PC-3 (cell line): ENCODE results near the gene ANAPC2. TPM values are rescaled to one million over a fixed set of nuclear protein-coding genes. Genes with fewer than 3 reads are reported as not detected.

Experiments used
- ATAC-seq: fragments of 200-7000 bp; cut with Tn5 transposase; 2 replicates; pipeline ENCODE4 v1.9.1; 2020; ENCODE audit warnings: mild to moderate bottlenecking, moderate library complexity
- BruUV-seq: library from RNA; stranded (reverse); fragments of 400-500 nt; replicated peaks from 2 replicates; lab custom pipeline; 2021; lab: Mats Ljungman, UMichigan
- CTCF ChIA-PET: fragments of 300-600 bp; sonication (Branson Sonifier 250); formaldehyde crosslinking; loops from one replicate; lab custom pipeline; 2022; ENCODE audit warnings: antibody characterized with exemption; lab: Charles Lee
- POLR2A ChIA-PET: fragments of 300-600 bp; sonication (Branson Sonifier 250); formaldehyde crosslinking; loops from one replicate; lab custom pipeline; 2022; ENCODE audit warnings: antibody characterized with exemption; ENCODE audit not compliant: unreplicated experiment; lab: Charles Lee
- DNase-seq: peaks from one replicate; pipeline ENCODE4 v3.0.0-alpha.2; 2015
- H2AFZ ChIP-seq: fragments of 300-600 bp; sonication (generic); 2 replicates; pipeline ENCODE4 v1.6.0; 2016; ENCODE audit warnings: antibody characterized with exemption, low read length
- H3F3A ChIP-seq: fragments of 300-600 bp; sonication (generic); one replicate; pipeline ENCODE4 v1.6.0; 2017; ENCODE audit warnings: antibody characterized with exemption, low read length, control low read depth, mild to moderate bottlenecking; ENCODE audit not compliant: unreplicated experiment
- H3K27ac ChIP-seq: fragments of 300-600 bp; sonication (generic); 2 replicates; pipeline ENCODE4 v1.5.1; 2016; ENCODE audit warnings: mild to moderate bottlenecking, low read length
- H3K27me3 ChIP-seq: fragments of 300-600 bp; sonication (generic); 2 replicates; pipeline ENCODE4 v1.6.1; 2016; ENCODE audit warnings: low read length, mixed read lengths
- H3K36me3 ChIP-seq: fragments of 300-600 bp; sonication (generic); 2 replicates; pipeline ENCODE4 v1.6.1; 2016; ENCODE audit warnings: low read depth, mixed run types, low read length, mixed read lengths
- H3K4me1 ChIP-seq: fragments of 300-600 bp; sonication (generic); 2 replicates; pipeline ENCODE4 v1.5.1; 2016; ENCODE audit warnings: low read length; ENCODE audit not compliant: insufficient read depth
- H3K4me2 ChIP-seq: fragments of 300-600 bp; sonication (generic); 2 replicates; pipeline ENCODE4 v1.6.0; 2016; ENCODE audit warnings: low read length
- H3K4me3 ChIP-seq: fragments of 300-600 bp; sonication (generic); 2 replicates; pipeline ENCODE4 v1.5.1; 2016; ENCODE audit warnings: mild to moderate bottlenecking, low read length, mixed read lengths
- H3K79me2 ChIP-seq: fragments of 300-600 bp; sonication (generic); 2 replicates; pipeline ENCODE4 v1.6.1; 2017; ENCODE audit warnings: low read length, mixed read lengths
- H3K9ac ChIP-seq: fragments of 300-600 bp; sonication (generic); 2 replicates; pipeline ENCODE4 v1.6.0; 2016; ENCODE audit warnings: mild to moderate bottlenecking, low read length
- H3K9me2 ChIP-seq: fragments of 300-600 bp; sonication (generic); replicated peaks from 2 replicates; pipeline ENCODE4 v1.6.1; 2016; ENCODE audit warnings: mixed run types, low read length, mixed read lengths
- H3K9me3 ChIP-seq: fragments of 300-600 bp; sonication (generic); 2 replicates; pipeline ENCODE4 v1.6.1; 2016; ENCODE audit warnings: low read length, mixed read lengths
- H4K20me1 ChIP-seq: fragments of 300-600 bp; sonication (generic); 2 replicates; pipeline ENCODE4 v1.6.1; 2016; ENCODE audit warnings: low read length, mixed read lengths
- EZH2 ChIP-seq: fragments of 300-600 bp; sonication (generic); IDR thresholded peaks from one replicate; pipeline ENCODE4 v1.6.1; 2017; ENCODE audit warnings: antibody characterized with exemption, mild to moderate bottlenecking, low read length; ENCODE audit not compliant: unreplicated experiment
- EZH2phosphoT487 ChIP-seq: fragments of 300-600 bp; sonication (generic); IDR thresholded peaks from 2 replicates; pipeline ENCODE4 v1.6.1; 2018; ENCODE audit warnings: mild to moderate bottlenecking, antibody characterized with exemption, low read length, borderline replicate concordance
- intact Hi-C: fragments of 100-400 bp; cut with micrococcal nuclease; formaldehyde crosslinking; loops from 2 replicates; pipeline ENCODE4 v1.9.0; 2023
- total RNA-seq: library from RNA; depleted of rRNA; stranded (reverse); fragments of >200 nt; gene quantifications from 2 replicates; pipeline ENCODE4 v1.2.3, GENCODE V29; 2014
- TF ChIP-seq, protein P1 (sequence below): fragments of 300-600 bp; sonication (generic); conservative IDR thresholded peaks from 2 replicates; pipeline ENCODE4 v1.5.1; 2017; ENCODE audit warnings: antibody characterized with exemption, low read depth, mild to moderate bottlenecking, low read length

The ANAPC2 gene
- total RNA-seq, 1 experiment from 2014 or later: 21.6 TPM

DNA sequence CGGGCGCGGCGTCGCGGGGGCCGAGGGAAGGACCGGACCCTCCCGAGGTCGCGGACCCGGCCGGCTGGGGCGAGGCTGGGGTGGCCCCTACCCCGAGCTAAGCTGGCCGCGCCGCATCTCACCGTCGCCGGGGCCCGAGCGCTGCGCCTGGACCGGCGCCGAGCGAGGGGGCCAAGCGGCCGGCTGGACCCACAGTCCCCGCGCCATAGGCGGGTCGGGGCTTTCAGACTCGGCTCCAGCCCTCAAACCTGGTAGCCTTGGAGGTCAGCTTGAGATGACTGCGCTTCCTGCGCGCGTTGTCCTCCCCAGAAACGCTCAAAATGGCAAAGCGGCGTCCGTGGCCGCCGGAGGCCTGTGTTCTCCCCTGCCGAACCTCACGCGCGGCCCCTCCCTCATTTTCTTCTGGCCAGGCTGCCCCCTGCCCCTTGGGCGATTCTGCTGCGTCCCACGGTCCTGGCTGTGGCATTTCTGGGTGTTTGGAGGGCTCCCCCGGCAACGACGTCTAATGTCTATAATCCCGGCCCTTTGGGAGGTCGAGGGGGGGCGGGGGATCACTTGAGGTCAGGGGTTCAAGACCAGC lies 58.1 kb downstream of the ANAPC2 start:
- peaks cover 10% of the 10 kb centered on the region; the same call in 1 of the 2 replicates for H3K4me1 ChIP-seq
- H2AFZ ChIP-seq: peak overlapping the region; percentile 84
- ATAC-seq: peak; percentile 30
- peak overlapping the region; percentile 83 for H3K4me3 ChIP-seq
- BruUV-seq: no TSS peak
- no peaks in the 10 kb centered on the region for H3K27me3 ChIP-seq
- no peaks in the 10 kb centered on the region for H3K36me3 ChIP-seq
- ChIA-PET CTCF (interaction anchor here (0.8 to 1.1 kb wide), 4 partner anchors 19 to 156 kb away, joined by 3 to 6 read pairs (median 3); no protein-coding TSS in a partner anchor), POLR2A (interaction anchor here (0.5 kb wide), 1 partner anchor 49 kb away, joined by 3 read pairs; no protein-coding TSS in a partner anchor)
- DNase-seq: no peak
- no peaks in the 10 kb centered on the region for H3K9me2 ChIP-seq
- H3K9me3 ChIP-seq: no peaks in the 10 kb centered on the region
- peaks cover 38% of the 10 kb centered on the region for H3K79me2 ChIP-seq
- peak overlapping the region; percentile 100 for H3K4me2 ChIP-seq
- H3F3A ChIP-seq: no peaks in the 10 kb centered on the region
- intact Hi-C loops: no loop called here
- TF ChIP-seq, protein P1, sequence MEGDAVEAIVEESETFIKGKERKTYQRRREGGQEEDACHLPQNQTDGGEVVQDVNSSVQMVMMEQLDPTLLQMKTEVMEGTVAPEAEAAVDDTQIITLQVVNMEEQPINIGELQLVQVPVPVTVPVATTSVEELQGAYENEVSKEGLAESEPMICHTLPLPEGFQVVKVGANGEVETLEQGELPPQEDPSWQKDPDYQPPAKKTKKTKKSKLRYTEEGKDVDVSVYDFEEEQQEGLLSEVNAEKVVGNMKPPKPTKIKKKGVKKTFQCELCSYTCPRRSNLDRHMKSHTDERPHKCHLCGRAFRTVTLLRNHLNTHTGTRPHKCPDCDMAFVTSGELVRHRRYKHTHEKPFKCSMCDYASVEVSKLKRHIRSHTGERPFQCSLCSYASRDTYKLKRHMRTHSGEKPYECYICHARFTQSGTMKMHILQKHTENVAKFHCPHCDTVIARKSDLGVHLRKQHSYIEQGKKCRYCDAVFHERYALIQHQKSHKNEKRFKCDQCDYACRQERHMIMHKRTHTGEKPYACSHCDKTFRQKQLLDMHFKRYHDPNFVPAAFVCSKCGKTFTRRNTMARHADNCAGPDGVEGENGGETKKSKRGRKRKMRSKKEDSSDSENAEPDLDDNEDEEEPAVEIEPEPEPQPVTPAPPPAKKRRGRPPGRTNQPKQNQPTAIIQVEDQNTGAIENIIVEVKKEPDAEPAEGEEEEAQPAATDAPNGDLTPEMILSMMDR: no peak
- TF ChIP-seq EZH2: no peak
- no peak for TF ChIP-seq EZH2phosphoT487
- no peaks in the 10 kb centered on the region for H4K20me1 ChIP-seq
- H3K27ac ChIP-seq: peak overlapping the region; percentile 34; the same call in 1 of the 2 replicates
- peak overlapping the region; percentile 96 for H3K9ac ChIP-seq

GRCh38 chr9:137129456-137130175 lies 58.7 kb downstream of the ANAPC2 start:
- Histone ChIP-seq H3K79me2 (peaks cover 38% of the 10 kb centered on the region), H4K20me1 (no peaks in the 10 kb centered on the region), H3F3A (no peaks in the 10 kb centered on the region), H3K9me2 (no peaks in the 10 kb centered on the region), H3K9ac (peak overlapping the region; percentile 96), H3K9me3 (no peaks in the 10 kb centered on the region), H3K4me3 (peak overlapping the region; percentile 83), H3K4me2 (peak overlapping the region; percentile 100), H3K27me3 (no peaks in the 10 kb centered on the region), H3K4me1 (peaks cover 10% of the 10 kb centered on the region; the same call in 1 of the 2 replicates), H3K27ac (peak overlapping the region; percentile 37), H3K36me3 (no peaks in the 10 kb centered on the region), H2AFZ (peak overlapping the region; percentile 84)
- POLR2A ChIA-PET: interaction anchor here (0.5 kb wide), 1 partner anchor 49 kb away, joined by 3 read pairs; no protein-coding TSS in a partner anchor
- intact Hi-C loops: no loop called here
- no peak for TF ChIP-seq EZH2
- TF ChIP-seq, protein P1: no peak
- no peak for TF ChIP-seq EZH2phosphoT487
- CTCF ChIA-PET: interaction anchor here (0.5 to 1.1 kb wide), 6 partner anchors 20 to 164 kb away, joined by 3 to 6 read pairs (median 3); no protein-coding TSS in a partner anchor
- no TSS peak for BruUV-seq
- peak; percentile 90 for DNase-seq
- peak; percentile 95 for ATAC-seq
